IgD-negative memory B cell (primary cell): ENCODE measurements around the gene KL. TPM values are rescaled to one million over a fixed set of nuclear protein-coding genes. Genes with fewer than 3 reads are reported as not detected.
A peak's percentile ranks its signal among the peaks of the same experiment; 100 is the strongest.

Experiments
- H3K27ac Mint-ChIP-seq, 3 donors: one replicate each; pipeline ENCODE4 v1.8.0; 2020 to 2022; ENCODE audit warnings: mild to moderate bottlenecking in 3 of 3, mixed read lengths in 3 of 3, moderate library complexity in 1 of 3
- H3K27me3 Mint-ChIP-seq: one replicate; pipeline ENCODE4 v1.8.0; 2021; ENCODE audit warnings: mixed read lengths
- H3K36me3 Mint-ChIP-seq: one replicate; pipeline ENCODE4 v1.8.0; 2020; ENCODE audit warnings: mild to moderate bottlenecking, mixed read lengths
- H3K4me1 Mint-ChIP-seq, 3 donors: one replicate each; pipeline ENCODE4 v1.8.0; 2020 to 2022; ENCODE audit warnings: mixed read lengths in 3 of 3, mild to moderate bottlenecking in 1 of 3
- H3K4me3 Mint-ChIP-seq, 4 donors: one replicate each; pipeline ENCODE4 v1.8.0; 2020 to 2022; ENCODE audit warnings: mild to moderate bottlenecking in 4 of 4, mixed read lengths in 4 of 4, moderate library complexity in 3 of 4
- H3K9me3 Mint-ChIP-seq, 3 donors: one replicate each; pipeline ENCODE4 v1.8.0; 2020 to 2021; ENCODE audit warnings: mixed read lengths in 3 of 3, mild to moderate bottlenecking in 1 of 3
- polyA plus RNA-seq: library from polyadenylated mRNA; unstranded; fragments of 300-500 nt; fragmentation: Illumina TruSeq; gene quantifications from one replicate; pipeline ENCODE4 v1.2.3, GENCODE V29; 2021

KL gene
- polyA plus RNA-seq, 1 donor from 2014 or later = not detected

GRCh38 chr13:33099860-33100259 is 83.6 kb downstream of the KL start:
- peaks cover 3% of the 10 kb centered on the region for H3K27me3 Mint-ChIP-seq
- H3K4me3 Mint-ChIP-seq = no peak overlapping the region
- H3K9me3 Mint-ChIP-seq = peaks cover 2 to 14% (median 8%) of the 10 kb centered on the region in 3 donors
- H3K36me3 Mint-ChIP-seq = peaks cover 3% of the 10 kb centered on the region
- H3K27ac Mint-ChIP-seq = no peak overlapping the region
- H3K4me1 Mint-ChIP-seq = peaks cover 0 to 2% (median 0%) of the 10 kb centered on the region in 3 donors

GRCh38 chr13:33100886-33101285 is 84.7 kb downstream of the KL start:
- no peak overlapping the region for H3K4me3 Mint-ChIP-seq
- peaks cover 0 to 7% (median 5%) of the 10 kb centered on the region in 3 donors for H3K4me1 Mint-ChIP-seq
- H3K27ac Mint-ChIP-seq = no peak overlapping the region
- H3K36me3 Mint-ChIP-seq = peaks cover 3% of the 10 kb centered on the region
- peaks cover 2 to 14% (median 8%) of the 10 kb centered on the region in 3 donors for H3K9me3 Mint-ChIP-seq
- peaks cover 5% of the 10 kb centered on the region for H3K27me3 Mint-ChIP-seq

- H3K9me3 Mint-ChIP-seq = peaks cover 2 to 14% (median 8%) of the 10 kb centered on the region in 3 donors
- H3K4me1 Mint-ChIP-seq = peaks cover 0 to 8% (median 5%) of the 10 kb centered on the region in 3 donors
- H3K4me3 Mint-ChIP-seq = no peak overlapping the region
These were observed 85.6 kb downstream of the KL start for GRCh38 chr13:33101835-33102234.

GRCh38 chr13:33103457-33103856 is 87.2 kb downstream of the KL start:
- H3K9me3 Mint-ChIP-seq = peaks cover 2% of the 10 kb centered on the region in 3 donors
- H3K27me3 Mint-ChIP-seq = peaks cover 9% of the 10 kb centered on the region
- H3K4me3 Mint-ChIP-seq = no peak overlapping the region
- H3K27ac Mint-ChIP-seq = no peak overlapping the region
- peaks cover 0 to 14% (median 5%) of the 10 kb centered on the region in 3 donors for H3K4me1 Mint-ChIP-seq
- H3K36me3 Mint-ChIP-seq = peaks cover 3% of the 10 kb centered on the region

More at GRCh38 chr13:33101835-33102234, 85.6 kb downstream of the KL start:
- Mint-ChIP-seq H3K36me3 (peaks cover 3% of the 10 kb centered on the region), H3K27me3 (peaks cover 5% of the 10 kb centered on the region), H3K27ac (no peak overlapping the region)

GRCh38 chr13:33105387-33106005 is 89.3 kb downstream of the KL start:
- Mint-ChIP-seq H3K4me1 (peaks cover 9 to 30% (median 11%) of the 10 kb centered on the region in 3 donors), H3K27me3 (peaks cover 20% of the 10 kb centered on the region), H3K4me3 (peak overlapping the region in 2 of 4 donors; percentile 18 to 86), H3K36me3 (no peaks in the 10 kb centered on the region), H3K9me3 (peaks cover 0 to 2% (median 0%) of the 10 kb centered on the region in 3 donors), H3K27ac (no peak overlapping the region)

GRCh38 chr13:33106656-33107360 is 90.6 kb downstream of the KL start:
- no peaks in the 10 kb centered on the region for H3K9me3 Mint-ChIP-seq
- peaks cover 20% of the 10 kb centered on the region for H3K27me3 Mint-ChIP-seq
- H3K36me3 Mint-ChIP-seq = no peaks in the 10 kb centered on the region
- peaks cover 22 to 42% (median 24%) of the 10 kb centered on the region in 3 donors for H3K4me1 Mint-ChIP-seq
- no peak overlapping the region for H3K27ac Mint-ChIP-seq
- peak overlapping the region in 1 of 4 donors; percentile 53 for H3K4me3 Mint-ChIP-seq

- Mint-ChIP-seq H3K9me3 (no peaks in the 10 kb centered on the region), H3K27me3 (peaks cover 21% of the 10 kb centered on the region), H3K27ac (no peak overlapping the region)
These were observed 91.1 kb downstream of the KL start for GRCh38 chr13:33107361-33107760.

GRCh38 chr13:33108620-33109019 is 92.4 kb downstream of the KL start:
- Mint-ChIP-seq H3K4me3 (no peak overlapping the region), H3K4me1 (peaks cover 25 to 45% (median 31%) of the 10 kb centered on the region in 3 donors), H3K27me3 (peaks cover 26% of the 10 kb centered on the region), H3K36me3 (no peaks in the 10 kb centered on the region), H3K27ac (no peak overlapping the region), H3K9me3 (no peaks in the 10 kb centered on the region)

More at GRCh38 chr13:33107361-33107760, 91.1 kb downstream of the KL start:
- H3K4me1 Mint-ChIP-seq = peaks cover 24 to 43% (median 30%) of the 10 kb centered on the region in 3 donors
- no peaks in the 10 kb centered on the region for H3K36me3 Mint-ChIP-seq
- peak overlapping the region in 1 of 4 donors; percentile 53 for H3K4me3 Mint-ChIP-seq

GRCh38 chr13:33109271-33109697 is 93.1 kb downstream of the KL start:
- Mint-ChIP-seq H3K36me3 (no peaks in the 10 kb centered on the region), H3K9me3 (no peaks in the 10 kb centered on the region), H3K4me3 (peak overlapping the region in 3 of 4 donors; percentile 50 to 94 (median 77)), H3K27me3 (peaks cover 26% of the 10 kb centered on the region), H3K4me1 (peaks cover 25 to 45% (median 31%) of the 10 kb centered on the region in 3 donors), H3K27ac (no peak overlapping the region)

- Mint-ChIP-seq H3K4me3 (peak overlapping the region; percentile 14 to 94 (median 72)), H3K4me1 (peaks cover 25 to 45% (median 31%) of the 10 kb centered on the region in 3 donors), H3K27ac (no peak overlapping the region), H3K9me3 (no peaks in the 10 kb centered on the region), H3K36me3 (no peaks in the 10 kb centered on the region), H3K27me3 (peaks cover 25% of the 10 kb centered on the region)
These were observed 93.6 kb downstream of the KL start for GRCh38 chr13:33109801-33110200.

GRCh38 chr13:33110386-33110712 is 94.1 kb downstream of the KL start:
- Mint-ChIP-seq H3K4me1 (peaks cover 24 to 44% (median 31%) of the 10 kb centered on the region in 3 donors), H3K27me3 (peaks cover 25% of the 10 kb centered on the region), H3K4me3 (peak overlapping the region; percentile 59 to 94 (median 79)), H3K9me3 (no peaks in the 10 kb centered on the region), H3K36me3 (no peaks in the 10 kb centered on the region), H3K27ac (peak overlapping the region in 1 of 3 donors; percentile 9)

GRCh38 chr13:33110713-33111413 is 94.6 kb downstream of the KL start:
- H3K27ac Mint-ChIP-seq = peak overlapping the region in 1 of 3 donors; percentile 9
- H3K4me3 Mint-ChIP-seq = peak overlapping the region; percentile 59 to 94 (median 79)
- H3K27me3 Mint-ChIP-seq = peaks cover 24% of the 10 kb centered on the region
- H3K4me1 Mint-ChIP-seq = peaks cover 20 to 39% (median 31%) of the 10 kb centered on the region in 3 donors
- no peaks in the 10 kb centered on the region for H3K36me3 Mint-ChIP-seq
- no peaks in the 10 kb centered on the region for H3K9me3 Mint-ChIP-seq

GRCh38 chr13:33111414-33112110 is 95.3 kb downstream of the KL start:
- Mint-ChIP-seq H3K36me3 (no peaks in the 10 kb centered on the region), H3K27ac (peak overlapping the region in 1 of 3 donors; percentile 9), H3K4me3 (peak overlapping the region in 3 of 4 donors; percentile 59 to 94 (median 86)), H3K4me1 (peaks cover 20 to 36% (median 31%) of the 10 kb centered on the region in 3 donors), H3K9me3 (peaks cover 0 to 3% (median 0%) of the 10 kb centered on the region in 3 donors), H3K27me3 (peaks cover 27% of the 10 kb centered on the region)

- no peaks in the 10 kb centered on the region for H3K36me3 Mint-ChIP-seq
- H3K9me3 Mint-ChIP-seq = peaks cover 0 to 3% (median 0%) of the 10 kb centered on the region in 3 donors
- peaks cover 27% of the 10 kb centered on the region for H3K27me3 Mint-ChIP-seq
- H3K27ac Mint-ChIP-seq = no peak overlapping the region
- peaks cover 20 to 31% (median 30%) of the 10 kb centered on the region in 3 donors for H3K4me1 Mint-ChIP-seq
- no peak overlapping the region for H3K4me3 Mint-ChIP-seq
These were observed 96.5 kb downstream of the KL start for GRCh38 chr13:33112766-33113165.
